GM20431 (cell line): Measurements from ENCODE around the gene HSFX2.
"Not testable (repeated sequence)": the region's sequence is repeated elsewhere in the genome, so short reads cannot be mapped to it uniquely, and the experiment has no call there.

Experiments used
- in situ Hi-C: fragments of 300-500 bp; cut with MseI, MboI; formaldehyde crosslinking; loops from one replicate; pipeline ENCODE4 v1.15.0; 2020; ENCODE audit warnings: low sequenced_read_pairs; ENCODE audit not compliant: unreplicated experiment

The HSFX2 gene

DNA sequence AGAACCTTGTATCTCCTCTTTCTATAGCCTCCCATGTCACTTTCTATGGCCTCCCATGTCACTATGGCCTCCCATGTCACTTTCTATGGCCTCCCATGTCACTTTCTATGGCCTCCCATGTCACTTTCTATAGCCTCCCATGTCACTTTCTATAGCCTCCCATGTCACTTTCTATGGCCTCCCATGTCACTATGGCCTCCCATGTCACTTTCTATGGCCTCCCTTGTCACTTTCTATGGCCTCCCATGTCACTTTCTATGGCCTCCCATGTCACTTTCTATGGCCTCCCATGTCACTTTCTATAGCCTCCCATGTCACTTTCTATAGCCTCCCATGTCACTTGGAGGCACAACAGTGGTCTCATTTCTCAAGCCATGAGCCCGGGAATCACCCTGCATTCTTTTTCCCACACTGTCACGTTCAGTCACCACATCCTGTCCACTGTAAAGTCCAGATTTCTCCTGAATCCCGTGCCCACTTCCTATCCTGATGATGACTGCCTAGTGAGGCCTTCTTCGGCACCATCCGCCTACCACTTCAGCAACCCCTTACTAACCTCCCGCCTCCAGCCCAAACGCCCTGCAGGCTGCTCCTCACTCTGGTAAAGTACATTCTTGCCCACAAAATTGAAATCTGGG is 10.3 kb upstream of the HSFX2 start:
- in situ Hi-C loops: not testable (repeated sequence)

DNA sequence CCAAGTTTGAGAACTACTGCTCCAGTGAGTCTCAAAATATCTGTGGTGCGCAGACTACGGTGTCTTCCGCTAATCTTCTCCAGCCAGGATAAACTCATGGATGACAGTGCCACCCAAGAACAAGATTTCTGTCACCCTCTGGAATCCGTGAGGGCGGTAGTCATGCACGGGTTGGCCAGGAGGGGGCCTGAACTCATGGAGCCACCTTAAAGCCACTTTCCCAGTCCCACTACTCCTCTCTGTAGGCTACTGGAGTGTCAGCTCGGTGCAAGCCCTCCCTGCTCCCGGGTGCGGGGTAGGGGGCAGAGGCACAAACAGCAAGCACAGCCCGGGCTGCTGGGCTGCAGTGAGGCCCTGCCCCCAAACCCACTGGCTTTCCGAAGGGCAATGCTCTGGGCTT is 3.5 kb upstream of the HSFX2 start:
- in situ Hi-C loops: not testable (repeated sequence)

DNA sequence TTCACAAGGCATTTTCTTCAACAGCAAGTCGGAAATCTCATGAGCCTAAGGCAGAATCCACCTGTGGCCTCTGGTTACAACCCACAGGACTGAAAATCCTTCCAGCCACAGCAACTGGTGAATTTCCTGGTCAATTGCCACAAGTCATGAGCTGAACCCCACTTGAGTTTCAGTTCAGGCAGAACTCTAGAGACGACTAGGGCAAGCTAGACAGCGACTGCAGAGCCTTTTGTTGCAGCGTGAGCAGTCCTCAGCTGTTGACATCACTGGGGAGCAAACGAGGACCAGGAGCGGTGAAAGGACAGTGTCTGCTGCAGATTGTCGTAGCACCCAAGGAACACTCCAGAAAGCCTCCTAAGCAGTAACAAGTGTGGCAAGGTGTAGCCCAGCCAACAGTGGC is 829 bp upstream of the HSFX2 start:
- in situ Hi-C loops: not testable (repeated sequence)

DNA sequence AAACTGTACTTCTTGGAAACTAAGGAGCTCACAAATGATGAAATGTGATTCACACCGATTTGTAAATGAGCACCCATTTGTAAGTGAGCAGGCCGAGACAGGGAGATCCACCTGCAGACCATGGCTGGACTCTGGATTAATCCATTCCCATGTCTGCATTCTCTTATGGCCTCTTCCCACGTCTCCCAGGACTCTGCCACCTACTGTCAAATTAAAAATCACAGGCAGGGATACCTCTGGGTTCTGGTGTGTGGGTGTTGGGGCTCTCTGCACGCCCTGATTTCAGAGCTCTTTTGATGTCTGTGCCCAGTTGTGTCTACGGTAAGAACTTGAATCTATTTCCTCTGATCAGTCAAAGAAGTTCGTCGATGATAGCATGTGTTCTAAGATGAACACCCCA is 4.1 kb downstream of the HSFX2 start:
- in situ Hi-C loops: not testable (repeated sequence)

DNA sequence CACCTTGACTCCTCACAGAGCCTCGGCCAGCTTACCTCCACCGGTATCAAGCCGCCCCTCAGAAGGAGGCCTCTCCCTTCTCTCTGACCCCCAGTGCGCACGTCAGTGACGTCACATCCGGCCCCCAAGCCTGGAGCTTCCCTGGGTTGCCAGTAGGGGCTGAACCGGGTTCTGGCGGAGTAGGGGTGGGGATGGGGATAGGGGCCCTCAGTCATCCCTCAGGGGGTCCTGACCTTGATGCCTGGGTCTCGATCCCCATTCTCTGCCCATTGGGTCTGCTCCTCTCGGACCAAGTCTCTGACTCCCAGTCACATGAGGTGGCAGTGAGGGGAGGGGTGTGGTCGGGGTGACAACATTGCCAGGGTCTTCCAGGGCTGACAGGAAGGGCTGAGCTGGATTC is 7.8 kb downstream of the HSFX2 start, which contains the start of gene MAGEA9B:
Gene MAGEA9B (minus strand): TSS at position 101 of the 400 bp plus-strand sequence. CDS start 4,280 bp downstream, outside the sequence.
- in situ Hi-C loops: not testable (repeated sequence)

DNA sequence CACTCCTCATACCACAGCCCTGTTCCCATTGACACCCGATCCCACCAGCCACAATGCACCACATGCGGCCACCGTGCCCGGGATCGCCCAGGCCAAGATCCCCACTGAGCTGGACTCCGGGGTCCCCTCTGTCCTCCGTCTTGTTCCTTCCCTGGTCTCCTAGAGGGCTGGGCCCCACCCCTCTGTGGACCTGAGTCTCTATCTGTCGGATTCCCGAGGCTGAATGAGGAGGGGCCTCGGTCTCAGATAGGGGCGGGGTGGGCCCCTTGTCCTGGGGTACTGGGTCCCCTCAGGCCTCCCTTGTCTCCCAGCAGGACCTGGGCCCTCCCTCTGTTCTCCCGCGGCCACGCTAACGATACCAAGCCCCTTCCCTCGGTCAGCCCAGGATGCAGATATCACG is 9.5 kb downstream of the HSFX2 start:
- in situ Hi-C loops: not testable (repeated sequence)

DNA sequence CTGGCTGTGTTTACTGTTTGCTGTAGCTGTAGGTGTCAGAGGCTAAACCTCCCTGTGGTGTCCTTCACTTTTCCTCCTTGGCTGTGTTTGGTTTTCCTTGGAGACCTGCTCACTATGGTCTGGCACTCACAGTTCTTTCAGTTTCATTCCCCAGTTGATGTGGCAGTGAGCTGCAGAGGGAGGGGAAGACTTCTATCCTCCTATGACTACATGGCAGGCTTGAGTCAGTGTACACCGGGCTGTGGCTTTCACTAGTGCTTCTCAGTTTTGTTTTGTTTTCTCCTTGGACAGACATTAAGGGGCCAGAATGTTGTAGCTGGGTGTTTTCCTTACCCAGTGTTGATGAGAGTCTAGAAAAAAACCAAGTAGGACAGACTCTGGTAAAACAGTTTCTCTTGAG is 21.7 kb downstream of the HSFX2 start:
- in situ Hi-C loops: not testable (repeated sequence)

DNA sequence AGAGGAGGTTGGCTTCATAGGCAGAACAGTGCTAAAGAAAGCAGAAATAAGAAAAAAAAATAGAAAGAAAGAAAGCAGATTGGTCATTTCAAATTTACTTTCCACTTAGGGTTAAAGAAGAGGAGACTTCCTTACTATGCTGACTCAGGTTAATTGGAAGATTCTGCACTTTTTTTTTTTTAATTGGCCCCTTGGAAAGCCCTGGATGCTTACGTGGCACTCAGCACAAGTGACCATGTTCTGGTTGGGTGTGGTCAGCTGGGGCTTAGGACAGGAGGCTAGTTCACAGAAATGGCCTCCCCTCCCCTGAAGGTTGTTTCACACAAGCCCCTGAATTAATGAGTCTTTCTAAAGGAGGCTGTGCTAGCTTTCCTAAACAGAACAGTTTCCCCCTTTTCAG is 22.4 kb downstream of the HSFX2 start:
- in situ Hi-C loops: no loop called here

DNA sequence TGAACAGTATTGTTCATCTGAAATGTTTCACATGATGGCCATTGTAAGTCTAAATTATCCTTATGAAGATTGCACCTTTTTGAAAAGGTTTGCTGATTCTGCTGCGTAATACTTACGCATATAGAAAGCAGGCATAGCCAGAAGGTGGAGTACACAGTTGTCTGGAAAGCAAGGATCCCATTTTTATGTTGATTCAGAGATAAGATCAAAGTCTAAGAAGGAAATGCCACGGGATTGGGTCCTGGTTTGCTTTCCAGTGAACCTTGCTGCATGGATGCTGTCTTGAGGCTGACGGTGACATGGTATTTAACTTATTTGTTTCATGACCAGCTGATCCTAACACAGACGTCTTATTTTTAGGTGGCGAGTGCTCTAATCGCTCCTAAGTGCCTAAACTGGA is 23.3 kb downstream of the HSFX2 start:
- in situ Hi-C loops: no loop called here

DNA sequence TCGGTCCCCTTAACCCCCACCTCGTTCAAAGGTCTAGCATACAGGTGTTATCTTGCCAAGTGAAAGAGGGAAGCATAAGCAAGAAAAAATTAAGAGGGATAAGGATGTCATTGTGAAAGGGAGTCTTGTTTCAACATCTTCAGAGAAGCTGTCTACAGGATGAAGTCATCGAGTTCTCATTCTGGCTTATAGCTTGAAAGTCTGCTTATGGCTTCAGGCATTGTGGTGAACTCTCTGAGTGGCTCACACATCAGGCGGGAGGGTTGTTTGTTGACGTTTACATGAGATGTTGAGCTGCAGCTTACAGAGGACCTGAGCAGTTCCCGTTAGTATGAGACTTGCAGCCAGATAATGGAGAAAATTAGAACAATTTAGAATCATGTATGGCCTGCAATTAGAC is 24.4 kb downstream of the HSFX2 start:
- in situ Hi-C loops: no loop called here

DNA sequence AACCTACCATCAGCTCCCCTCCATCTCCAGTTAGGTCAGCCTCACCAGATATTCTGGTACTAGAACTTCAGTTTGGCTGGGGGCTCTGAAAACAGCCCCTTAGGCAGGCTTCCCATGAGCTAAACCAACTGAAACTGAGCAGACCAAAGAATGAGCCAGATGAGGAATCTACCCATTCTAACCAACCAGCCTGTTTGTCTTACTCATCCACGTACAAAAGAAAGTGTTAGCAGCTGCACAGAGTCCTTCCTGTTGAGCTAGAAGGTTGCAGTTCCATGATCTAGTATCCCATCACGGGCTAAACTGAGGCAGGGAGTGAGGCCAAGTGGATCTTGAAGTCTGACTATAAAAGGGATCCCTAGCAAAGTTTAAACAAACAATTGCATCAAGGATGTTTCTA is 25.3 kb downstream of the HSFX2 start:
- in situ Hi-C loops: no loop called here

DNA sequence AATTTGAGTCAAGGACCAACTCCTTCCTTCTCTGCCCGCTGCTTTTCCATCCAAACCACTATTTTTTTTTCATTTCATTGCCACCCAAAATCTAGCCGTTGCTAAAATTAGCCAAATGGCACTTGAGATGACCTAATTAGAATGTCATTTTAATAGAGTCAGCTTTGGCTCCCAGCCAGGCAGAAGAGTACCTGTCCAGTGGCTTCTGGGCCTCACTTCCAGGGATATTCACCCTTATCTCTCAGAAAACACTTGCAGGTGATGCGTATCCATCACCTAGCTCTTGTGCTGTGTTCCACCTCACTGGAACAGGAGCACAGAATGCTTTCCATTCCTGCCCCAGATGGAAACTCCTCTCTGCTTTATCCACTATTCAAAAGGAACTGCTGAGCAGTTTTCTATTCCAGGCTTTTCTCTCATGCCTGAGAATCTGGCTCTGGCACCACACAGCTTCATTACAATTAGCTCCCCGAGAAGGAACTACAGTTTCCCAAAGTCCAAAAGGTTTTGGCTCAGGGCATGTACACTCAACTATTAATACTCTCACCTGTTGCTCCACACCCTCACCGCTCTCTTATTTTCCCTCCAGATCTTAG is 26.3 kb downstream of the HSFX2 start:
- in situ Hi-C loops: no loop called here

DNA sequence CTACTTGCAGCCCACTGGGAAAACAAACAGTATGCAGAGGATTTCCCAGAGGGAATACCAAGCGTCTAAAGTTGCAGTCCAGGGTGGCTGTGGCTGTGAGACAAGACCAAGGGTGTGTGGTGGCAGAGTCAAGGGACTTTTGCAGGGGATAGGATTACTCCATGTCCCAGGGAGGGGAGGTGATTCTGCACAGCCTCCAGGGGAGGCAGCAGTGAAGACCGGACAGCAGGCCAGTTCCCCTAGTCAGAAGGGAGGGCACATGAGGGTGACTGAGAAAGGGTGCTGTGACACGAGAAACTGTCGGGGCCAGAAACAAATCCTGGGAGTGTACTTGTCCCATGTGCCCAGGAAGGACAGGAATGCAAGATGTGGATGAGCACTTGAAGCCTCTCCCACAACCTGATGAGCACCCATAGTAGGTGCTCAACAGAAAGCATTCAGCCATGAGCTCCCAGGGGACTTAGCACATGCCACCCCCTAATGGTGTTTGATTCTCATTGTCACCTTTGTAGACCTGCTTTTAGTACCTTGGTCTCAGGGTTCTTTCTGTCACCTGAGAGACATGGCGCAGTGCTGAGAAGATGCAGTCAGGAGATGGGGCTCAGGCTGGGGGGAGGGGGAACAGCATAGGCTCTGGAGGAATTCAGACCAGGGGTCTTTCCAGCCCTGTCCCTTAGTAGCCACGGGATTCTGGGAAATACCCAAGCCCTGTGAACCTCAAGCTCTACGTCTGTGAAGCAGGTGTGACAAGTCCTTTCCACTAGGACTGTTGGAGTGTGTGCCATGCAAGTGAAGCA is 27.3 kb downstream of the HSFX2 start:
- in situ Hi-C loops: no loop called here

DNA sequence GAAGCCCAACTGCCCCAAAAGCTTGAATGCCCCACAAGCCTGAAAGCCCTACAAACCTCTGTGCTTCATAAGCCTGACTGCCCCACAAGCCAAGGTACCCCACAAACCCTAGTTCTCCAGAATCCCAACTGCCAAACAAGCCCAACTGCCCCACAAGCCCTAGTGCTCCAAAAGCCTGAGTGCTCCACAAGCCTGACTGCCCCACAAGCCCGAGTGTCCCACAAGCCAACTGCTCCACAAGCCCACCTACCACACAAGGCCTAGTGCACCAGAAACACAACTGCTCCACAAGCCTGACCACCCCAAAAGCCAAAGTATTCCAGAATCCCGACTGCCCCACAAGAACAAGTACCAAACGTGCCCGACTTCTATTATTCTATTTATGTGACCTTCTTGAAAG is 31.8 kb downstream of the HSFX2 start:
- in situ Hi-C loops: no loop called here

DNA sequence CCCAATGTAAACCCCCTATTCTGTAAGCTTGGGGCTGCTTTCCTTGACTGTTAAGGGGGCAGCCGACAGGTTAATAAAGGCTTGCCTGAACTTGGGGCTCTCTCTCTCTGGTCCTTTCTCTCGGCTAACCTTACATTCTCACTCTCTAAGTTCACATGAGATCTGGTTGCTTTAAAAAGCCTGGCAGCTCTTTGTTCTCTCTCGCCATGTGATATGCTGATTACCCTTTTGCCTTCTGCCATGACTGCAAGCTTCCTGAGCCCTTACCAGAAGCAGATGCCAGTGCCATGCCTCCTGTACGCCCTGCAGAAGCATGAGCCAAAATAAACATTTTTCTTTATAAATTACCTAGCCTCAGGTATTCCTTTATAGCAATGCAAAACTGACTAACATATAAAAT is 39.9 kb downstream of the HSFX2 start:
- in situ Hi-C loops: not testable (repeated sequence)

DNA sequence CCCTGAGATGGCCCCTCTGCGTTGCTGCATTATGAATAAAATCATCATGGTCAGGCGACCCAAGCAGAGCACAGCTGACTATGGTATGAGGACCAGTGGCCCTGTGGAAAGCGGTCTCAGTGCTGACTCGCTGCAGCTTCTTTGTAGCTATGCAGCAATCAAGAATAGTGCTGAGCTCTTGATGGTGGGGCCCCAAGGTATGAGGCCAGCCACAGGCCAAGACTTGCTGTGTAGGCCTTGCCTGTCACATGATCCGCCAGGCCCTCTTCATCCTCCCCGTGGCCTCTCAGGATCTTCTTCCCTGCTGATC is 43.2 kb downstream of the HSFX2 start:
- in situ Hi-C loops: not testable (repeated sequence)

DNA sequence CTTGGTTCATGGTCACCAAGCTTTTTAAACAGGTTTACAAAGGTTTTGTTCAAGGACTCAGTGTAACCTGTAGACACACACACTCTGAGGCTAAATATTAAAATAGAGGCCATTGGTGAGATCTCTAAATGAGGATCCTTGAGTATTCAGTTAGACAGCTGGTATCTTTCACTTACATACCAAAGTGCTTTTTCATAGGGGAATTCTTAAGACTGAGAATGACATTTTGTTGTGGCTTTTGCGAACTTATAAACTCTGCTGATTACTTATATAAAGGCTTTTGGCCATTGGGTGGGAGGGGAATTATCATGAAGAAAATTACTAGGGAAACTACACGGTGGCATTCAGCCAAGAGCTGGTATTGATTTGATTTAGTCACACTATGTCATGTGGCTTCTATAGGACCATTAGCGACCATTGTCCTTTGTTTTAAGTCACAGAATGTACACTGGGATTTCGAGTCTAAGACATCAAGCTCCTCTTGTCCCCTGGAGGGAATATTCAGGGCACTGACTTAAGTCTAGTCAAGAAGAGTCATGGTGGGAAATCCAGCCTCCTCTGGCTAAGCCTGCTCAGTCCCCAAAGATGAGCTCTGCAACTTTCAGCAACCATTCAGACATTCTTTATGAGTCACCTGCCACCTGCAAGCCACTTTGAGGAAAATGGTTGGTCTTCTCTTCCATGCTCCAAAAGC is 43.7 kb downstream of the HSFX2 start:
- in situ Hi-C loops: not testable (repeated sequence)

DNA sequence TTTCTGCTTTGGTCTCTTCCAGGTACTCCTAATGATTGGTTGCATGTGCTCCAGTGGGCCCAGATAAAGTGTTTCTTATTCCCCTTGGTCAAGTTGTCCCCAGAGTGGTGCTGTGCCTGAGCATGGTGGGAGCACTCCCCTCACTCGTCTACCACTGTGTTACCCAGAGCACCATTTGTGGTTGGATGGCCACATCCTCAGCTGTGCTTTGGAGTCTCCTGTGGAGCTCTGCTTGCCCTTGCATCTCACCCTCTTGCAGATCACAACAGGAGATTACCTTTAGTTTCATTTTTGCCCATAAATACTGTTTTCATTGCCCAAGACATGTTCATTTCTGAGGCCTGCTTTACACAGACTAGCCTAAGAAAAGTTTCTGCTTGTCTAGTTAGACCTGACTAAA is 44.7 kb downstream of the HSFX2 start:
- in situ Hi-C loops: not testable (repeated sequence)

DNA sequence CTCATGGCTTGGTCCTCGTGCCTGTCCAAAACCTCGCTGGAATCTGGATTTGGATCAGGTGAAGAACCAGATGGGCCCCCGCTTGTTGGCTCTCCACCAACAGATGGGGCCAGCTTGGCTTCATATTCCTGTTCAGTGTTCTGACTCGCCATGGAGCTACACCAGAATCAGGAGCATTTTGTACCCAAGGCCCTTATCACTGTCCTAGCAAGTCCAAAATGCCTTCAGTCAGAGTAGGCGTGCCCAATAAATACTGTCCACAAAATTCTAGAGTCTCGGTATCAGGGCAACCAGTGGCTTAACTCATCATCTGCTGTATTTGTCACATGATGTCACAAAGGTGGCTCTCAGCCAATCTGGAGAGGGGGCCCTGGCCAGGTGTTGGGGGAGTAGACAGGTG is 45.4 kb downstream of the HSFX2 start, which contains the start of gene HSFX3:
Gene HSFX3 (minus strand): TSS at position 224 of the 400 bp plus-strand sequence. CDS start 72 bp downstream, at position 152.
- in situ Hi-C loops: not testable (repeated sequence)

DNA sequence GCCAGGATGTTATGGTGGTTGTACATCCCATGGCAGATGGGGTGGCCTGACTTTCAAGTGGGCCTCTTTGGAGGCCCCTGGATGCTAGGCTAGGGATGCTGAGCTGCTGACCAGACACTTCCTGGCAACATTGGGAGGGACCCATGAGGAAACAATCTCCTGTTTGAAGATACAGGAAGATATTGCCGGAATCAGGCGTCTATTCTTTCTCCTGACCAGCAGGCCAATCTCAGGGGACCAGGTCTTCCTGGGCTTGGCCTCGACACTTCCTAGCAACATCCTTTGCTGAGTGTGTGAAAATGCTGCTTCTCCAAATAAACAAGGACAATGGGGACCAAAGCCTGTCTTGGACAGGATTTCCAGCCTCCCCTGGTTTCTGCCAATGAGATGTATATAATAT is 47.3 kb downstream of the HSFX2 start:
- in situ Hi-C loops: not testable (repeated sequence)

DNA sequence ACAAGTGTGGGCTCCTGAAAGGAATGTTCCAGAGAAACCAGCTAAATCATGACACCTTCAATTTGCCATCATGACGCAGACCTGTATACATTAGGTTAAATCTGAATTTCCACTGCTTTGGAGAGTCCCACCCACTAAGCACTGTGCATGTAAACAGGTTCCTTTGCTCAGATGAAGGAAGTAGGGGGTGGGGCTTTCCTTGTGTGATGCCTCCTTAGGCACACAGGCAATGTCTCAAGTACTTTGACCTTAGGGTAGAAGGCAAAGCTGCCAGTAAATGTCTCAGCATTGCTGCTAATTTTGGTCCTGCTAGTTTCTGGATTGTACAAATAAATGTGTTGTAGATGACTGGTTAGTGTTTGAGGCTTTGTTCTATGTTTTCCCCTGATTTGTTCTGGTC is 48.2 kb downstream of the HSFX2 start:
- in situ Hi-C loops: not testable (repeated sequence)
